ENCODE results near the gene OR52W1.

DNA sequence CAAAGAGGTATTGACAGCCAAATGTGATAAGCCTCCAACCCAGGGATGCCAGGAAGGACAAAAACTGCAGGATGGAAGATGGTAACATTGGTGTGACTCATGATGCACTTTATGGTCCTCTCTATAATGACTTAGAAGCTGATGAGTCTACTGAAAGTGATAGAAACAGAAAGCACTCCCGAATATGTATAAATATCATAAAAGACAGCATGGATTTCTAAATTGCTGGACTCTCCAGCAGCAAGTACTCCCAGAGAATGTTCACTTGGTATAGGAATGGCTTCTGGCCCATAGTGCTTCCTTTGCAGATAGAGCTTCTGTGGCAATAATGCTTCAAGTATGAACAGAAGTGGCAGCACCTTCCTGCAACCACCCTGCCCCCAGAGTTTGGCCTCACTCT lies 28.8 kb upstream of the OR52W1 start, which contains the start of gene OR52B2:
- TF ChIP-seq, protein P1, sequence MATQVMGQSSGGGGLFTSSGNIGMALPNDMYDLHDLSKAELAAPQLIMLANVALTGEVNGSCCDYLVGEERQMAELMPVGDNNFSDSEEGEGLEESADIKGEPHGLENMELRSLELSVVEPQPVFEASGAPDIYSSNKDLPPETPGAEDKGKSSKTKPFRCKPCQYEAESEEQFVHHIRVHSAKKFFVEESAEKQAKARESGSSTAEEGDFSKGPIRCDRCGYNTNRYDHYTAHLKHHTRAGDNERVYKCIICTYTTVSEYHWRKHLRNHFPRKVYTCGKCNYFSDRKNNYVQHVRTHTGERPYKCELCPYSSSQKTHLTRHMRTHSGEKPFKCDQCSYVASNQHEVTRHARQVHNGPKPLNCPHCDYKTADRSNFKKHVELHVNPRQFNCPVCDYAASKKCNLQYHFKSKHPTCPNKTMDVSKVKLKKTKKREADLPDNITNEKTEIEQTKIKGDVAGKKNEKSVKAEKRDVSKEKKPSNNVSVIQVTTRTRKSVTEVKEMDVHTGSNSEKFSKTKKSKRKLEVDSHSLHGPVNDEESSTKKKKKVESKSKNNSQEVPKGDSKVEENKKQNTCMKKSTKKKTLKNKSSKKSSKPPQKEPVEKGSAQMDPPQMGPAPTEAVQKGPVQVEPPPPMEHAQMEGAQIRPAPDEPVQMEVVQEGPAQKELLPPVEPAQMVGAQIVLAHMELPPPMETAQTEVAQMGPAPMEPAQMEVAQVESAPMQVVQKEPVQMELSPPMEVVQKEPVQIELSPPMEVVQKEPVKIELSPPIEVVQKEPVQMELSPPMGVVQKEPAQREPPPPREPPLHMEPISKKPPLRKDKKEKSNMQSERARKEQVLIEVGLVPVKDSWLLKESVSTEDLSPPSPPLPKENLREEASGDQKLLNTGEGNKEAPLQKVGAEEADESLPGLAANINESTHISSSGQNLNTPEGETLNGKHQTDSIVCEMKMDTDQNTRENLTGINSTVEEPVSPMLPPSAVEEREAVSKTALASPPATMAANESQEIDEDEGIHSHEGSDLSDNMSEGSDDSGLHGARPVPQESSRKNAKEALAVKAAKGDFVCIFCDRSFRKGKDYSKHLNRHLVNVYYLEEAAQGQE (IDR thresholded peaks at IDR 0.05; ENCODE audit: insufficient read depth in 1 of 2, low read depth in 2 of 2, low read length in 2 of 2) = no peak
- TF ChIP-seq POLR2AphosphoS5 (IDR thresholded peaks at IDR 0.05; ENCODE audit: low read depth, low read length) = no peak
